Mucosa of rectum (tissue), 2 donors: ENCODE results near the gene FAM13C.
"Not testable (repeated sequence)": the region's sequence is repeated elsewhere in the genome, so short reads cannot be mapped to it uniquely, and the experiment has no call there.

ENCODE experiments used
- H3K27ac ChIP-seq, 2 donors: one replicate each; pipeline ENCODE4 v1.7.0; 2013; ENCODE audit warnings: inconsistent platforms in 2 of 2, low read depth in 2 of 2, low read length in 2 of 2
- H3K27me3 ChIP-seq, 2 donors: one replicate each; pipeline ENCODE4 v1.7.0; 2013; ENCODE audit warnings: low read length in 2 of 2; ENCODE audit not compliant: control insufficient read depth in 2 of 2, insufficient read depth in 2 of 2
- H3K36me3 ChIP-seq, 2 donors: one replicate each; pipeline ENCODE4 v1.7.0; 2013; ENCODE audit warnings: low read length in 2 of 2; ENCODE audit not compliant: control insufficient read depth in 2 of 2, insufficient read depth in 2 of 2
- H3K4me1 ChIP-seq, 2 donors: one replicate each; pipeline ENCODE4 v1.7.0; 2013; ENCODE audit warnings: low read length in 2 of 2, mild to moderate bottlenecking in 1 of 2; ENCODE audit not compliant: control insufficient read depth in 2 of 2, insufficient read depth in 2 of 2
- H3K4me3 ChIP-seq, 2 donors: one replicate each; pipeline ENCODE4 v1.7.0; 2013; ENCODE audit warnings: low read length in 2 of 2
- H3K9ac ChIP-seq, 2 donors: one replicate each; pipeline ENCODE4 v1.7.0; 2013; ENCODE audit warnings: low read length in 2 of 2, low read depth in 1 of 2, mild to moderate bottlenecking in 1 of 2
- H3K9me3 ChIP-seq, 2 donors: one replicate each; pipeline ENCODE4 v1.7.0; 2013; ENCODE audit warnings: low read length in 2 of 2; ENCODE audit not compliant: control insufficient read depth in 2 of 2
- donor health status: healthy.
- donor health status: Normal muscosa, but diverticular disease.

FAM13C gene

GRCh38 chr10:59244871-59245270, 117.5 kb downstream of the FAM13C start:
- Histone ChIP-seq H3K4me1 (no peaks in the 10 kb centered on the region), H3K9me3 (no peaks in the 10 kb centered on the region), H3K36me3 (no peaks in the 10 kb centered on the region), H3K9ac (no peak overlapping the region), H3K27me3 (no peaks in the 10 kb centered on the region), H3K4me3 (no peak overlapping the region), H3K27ac (no peak overlapping the region)

- H3K36me3 ChIP-seq, result no peaks in the 10 kb centered on the region
- no peak overlapping the region for H3K27ac ChIP-seq
Observed at GRCh38 chr10:59243611-59244195, 118.6 kb downstream of the FAM13C start.

DNA sequence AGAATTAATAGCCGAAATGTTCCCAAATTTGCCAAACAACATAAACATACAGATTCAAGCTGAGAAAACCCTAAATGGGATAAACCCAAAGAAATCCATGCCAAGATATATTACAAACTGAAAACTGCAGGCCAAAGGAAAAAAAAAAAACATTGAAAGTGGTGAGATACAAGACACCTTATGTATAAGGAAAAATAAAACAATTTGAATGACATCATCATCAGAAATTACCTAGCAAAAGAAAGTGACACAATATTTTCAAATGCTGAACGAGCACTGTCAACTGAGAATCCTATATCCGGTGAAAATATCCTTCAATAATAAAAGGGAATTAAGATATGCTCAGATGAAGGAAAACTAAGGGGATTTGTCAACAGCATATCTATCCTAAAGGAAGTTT, 119.4 kb downstream of the FAM13C start:
- Histone ChIP-seq H3K36me3 (no peaks in the 10 kb centered on the region), H3K9ac (no peak overlapping the region), H3K27ac (no peak overlapping the region), H3K4me1 (no peaks in the 10 kb centered on the region), H3K4me3 (no peak overlapping the region), H3K27me3 (no peaks in the 10 kb centered on the region), H3K9me3 (no peaks in the 10 kb centered on the region)

More at GRCh38 chr10:59243611-59244195, 118.6 kb downstream of the FAM13C start:
- Histone ChIP-seq H3K9ac (no peak overlapping the region), H3K27me3 (no peaks in the 10 kb centered on the region), H3K4me1 (no peaks in the 10 kb centered on the region), H3K4me3 (no peak overlapping the region), H3K9me3 (no peaks in the 10 kb centered on the region)

- Histone ChIP-seq H3K9me3 (no peaks in the 10 kb centered on the region), H3K4me3 (no peak overlapping the region), H3K4me1 (no peaks in the 10 kb centered on the region), H3K9ac (no peak overlapping the region), H3K27me3 (no peaks in the 10 kb centered on the region), H3K27ac (no peak overlapping the region), H3K36me3 (no peaks in the 10 kb centered on the region)
Observed at GRCh38 chr10:59242057-59242456, 120.3 kb downstream of the FAM13C start.

DNA sequence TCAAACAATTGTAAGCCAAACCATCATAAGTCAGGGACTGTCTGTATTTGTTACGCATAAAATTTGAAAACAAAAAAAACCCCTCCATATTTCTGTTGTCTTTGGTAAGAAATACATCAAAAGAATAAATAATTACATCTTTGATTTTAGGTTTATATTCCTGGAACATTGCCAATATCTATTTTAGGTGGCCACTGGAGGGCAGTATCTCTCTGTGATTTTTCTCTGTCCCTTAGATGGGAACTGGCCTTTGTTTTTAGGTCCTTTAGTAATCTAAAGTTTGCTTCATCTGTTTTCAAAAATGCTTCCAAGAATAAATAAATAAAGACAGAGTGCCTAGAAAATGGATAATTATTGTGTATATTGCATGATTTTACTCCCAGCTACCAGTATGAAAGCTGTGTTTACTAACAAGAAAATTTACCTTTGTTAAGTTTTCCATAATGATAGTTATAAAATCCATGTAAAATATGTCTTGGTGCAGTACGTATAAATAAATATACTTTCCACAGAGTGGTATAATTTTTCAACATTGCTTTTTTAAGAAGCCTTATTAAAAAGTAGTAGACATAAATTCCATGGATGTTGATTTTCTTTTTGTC, 121.7 kb downstream of the FAM13C start:
- Histone ChIP-seq H3K9me3 (no peaks in the 10 kb centered on the region), H3K4me1 (no peaks in the 10 kb centered on the region), H3K27ac (no peak overlapping the region), H3K4me3 (no peak overlapping the region), H3K27me3 (no peaks in the 10 kb centered on the region), H3K9ac (no peak overlapping the region), H3K36me3 (no peaks in the 10 kb centered on the region)

GRCh38 chr10:59239108-59239507, 123.2 kb downstream of the FAM13C start:
- not testable (repeated sequence) for H3K4me1 ChIP-seq, H3K9ac ChIP-seq, H3K27ac ChIP-seq, H3K4me3 ChIP-seq, H3K36me3 ChIP-seq, H3K27me3 ChIP-seq, H3K9me3 ChIP-seq

GRCh38 chr10:59237775-59238174, 124.6 kb downstream of the FAM13C start:
- no peak overlapping the region for H3K4me3 ChIP-seq
- H3K9ac ChIP-seq, result no peak overlapping the region
- no peaks in the 10 kb centered on the region for H3K27me3 ChIP-seq
- H3K4me1 ChIP-seq, result no peaks in the 10 kb centered on the region
- H3K36me3 ChIP-seq, result no peaks in the 10 kb centered on the region
- H3K27ac ChIP-seq, result no peak overlapping the region
- H3K9me3 ChIP-seq, result no peaks in the 10 kb centered on the region

- Histone ChIP-seq H3K27ac (no peak overlapping the region), H3K27me3 (no peaks in the 10 kb centered on the region), H3K36me3 (no peaks in the 10 kb centered on the region)
Observed at GRCh38 chr10:59236064-59236697, 126.2 kb downstream of the FAM13C start.

DNA sequence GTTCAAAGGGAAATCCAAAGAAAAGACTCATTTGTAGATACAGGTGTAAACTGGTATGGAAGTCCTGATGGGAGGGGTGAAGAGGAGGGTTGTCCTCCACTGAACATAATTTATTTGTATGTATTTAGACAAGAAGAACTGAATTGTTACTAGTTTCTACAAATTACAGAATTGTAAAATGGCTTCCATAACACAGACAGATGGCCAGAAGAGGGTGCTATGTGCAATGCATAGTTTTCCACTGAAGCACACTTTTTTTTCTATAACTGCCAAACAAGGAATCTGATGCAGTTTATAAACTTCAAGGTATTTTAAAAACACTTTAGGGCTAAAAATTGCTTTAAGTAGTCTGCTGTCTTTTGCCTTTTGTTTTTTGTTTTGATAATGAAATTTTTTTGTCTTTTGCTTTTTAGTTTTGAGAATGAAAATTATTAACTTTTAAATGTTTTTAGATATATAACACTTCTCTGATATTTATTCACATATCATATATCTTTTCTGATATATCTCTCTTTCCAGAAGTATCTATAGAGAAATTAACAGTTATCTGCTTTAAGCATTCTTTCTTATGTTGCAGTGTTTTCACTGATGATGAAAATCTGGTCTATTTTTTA, 127.4 kb downstream of the FAM13C start:
- H3K36me3 ChIP-seq, result no peaks in the 10 kb centered on the region
- no peak overlapping the region for H3K9ac ChIP-seq
- H3K27me3 ChIP-seq, result no peaks in the 10 kb centered on the region
- no peak overlapping the region for H3K27ac ChIP-seq
- no peak overlapping the region for H3K4me3 ChIP-seq
- no peaks in the 10 kb centered on the region for H3K9me3 ChIP-seq
- H3K4me1 ChIP-seq, result no peaks in the 10 kb centered on the region

More at GRCh38 chr10:59236064-59236697, 126.2 kb downstream of the FAM13C start:
- Histone ChIP-seq H3K9me3 (no peaks in the 10 kb centered on the region), H3K9ac (no peak overlapping the region), H3K4me3 (no peak overlapping the region), H3K4me1 (no peaks in the 10 kb centered on the region)

GRCh38 chr10:59234194-59234593, 128.2 kb downstream of the FAM13C start:
- Histone ChIP-seq H3K4me1 (no peaks in the 10 kb centered on the region), H3K9me3 (no peaks in the 10 kb centered on the region), H3K4me3 (no peak overlapping the region), H3K36me3 (no peaks in the 10 kb centered on the region), H3K27me3 (no peaks in the 10 kb centered on the region), H3K27ac (no peak overlapping the region), H3K9ac (no peak overlapping the region)
